H9 (cell line): ENCODE results near the gene MYO3A. TPM values are rescaled to one million over a fixed set of nuclear protein-coding genes. Genes with fewer than 3 reads are reported as not detected.

ENCODE experiments used
- DNase-seq: peaks from one replicate; pipeline ENCODE4 v3.0.0-alpha.2; 2017
- H2AFZ ChIP-seq: one replicate; pipeline ENCODE4 v1.6.1; 2013; ENCODE audit warnings: mild to moderate bottlenecking, low read length, control low read depth, moderate library complexity
- H2AK5ac ChIP-seq: 2 replicates; pipeline ENCODE4 v1.6.1; 2013; ENCODE audit warnings: low read length, control low read depth, mixed read lengths; ENCODE audit not compliant: insufficient read length
- H2BK120ac ChIP-seq: one replicate; pipeline ENCODE4 v1.6.1; 2013; ENCODE audit warnings: low read depth, mild to moderate bottlenecking, low read length, control low read depth, inconsistent platforms; ENCODE audit not compliant: poor library complexity, severe bottlenecking
- H2BK12ac ChIP-seq: 2 replicates; pipeline ENCODE4 v1.6.1; 2013; ENCODE audit warnings: low read length, control low read depth, mixed read lengths, low read depth; ENCODE audit not compliant: insufficient read length
- H2BK15ac ChIP-seq: 2 replicates; pipeline ENCODE4 v1.6.1; 2013; ENCODE audit warnings: low read depth, low read length, control low read depth
- H2BK20ac ChIP-seq: one replicate; pipeline ENCODE4 v1.6.1; 2013; ENCODE audit warnings: low read depth, mild to moderate bottlenecking, low read length, control low read depth, inconsistent platforms; ENCODE audit not compliant: poor library complexity, severe bottlenecking
- H2BK5ac ChIP-seq: 2 replicates; pipeline ENCODE4 v1.6.1; 2013; ENCODE audit warnings: low read length, control low read depth, mixed read lengths; ENCODE audit not compliant: insufficient read length
- H3K14ac ChIP-seq: 2 replicates; pipeline ENCODE4 v1.6.1; 2013; ENCODE audit warnings: low read length, control low read depth; ENCODE audit not compliant: insufficient read depth
- H3K18ac ChIP-seq: 2 replicates; pipeline ENCODE4 v1.6.1; 2013; ENCODE audit warnings: low read depth, mild to moderate bottlenecking, mixed read lengths, low read length, control low read depth; ENCODE audit not compliant: insufficient read length
- H3K23ac ChIP-seq: 2 replicates; pipeline ENCODE4 v1.6.1; 2013; ENCODE audit warnings: low read length, control low read depth, mixed read lengths, low read depth; ENCODE audit not compliant: insufficient read length
- H3K23me2 ChIP-seq: 2 replicates; pipeline ENCODE4 v1.6.1; 2013; ENCODE audit warnings: low read depth, mild to moderate bottlenecking, mixed read lengths, low read length, control low read depth; ENCODE audit not compliant: insufficient read length, poor library complexity, severe bottlenecking
- H3K27ac ChIP-seq: 2 replicates; pipeline ENCODE4 v1.5.1; 2013; ENCODE audit warnings: low read length, control low read depth, mixed read lengths, low read depth; ENCODE audit not compliant: insufficient read length
- H3K27me3 ChIP-seq: 2 replicates; pipeline ENCODE4 v1.6.1; 2013; ENCODE audit warnings: low read length, control low read depth, inconsistent platforms; ENCODE audit not compliant: insufficient read depth
- H3K4ac ChIP-seq: 2 replicates; pipeline ENCODE4 v1.6.1; 2013; ENCODE audit warnings: low read depth, mild to moderate bottlenecking, control low read depth, inconsistent platforms, low read length, moderate library complexity
- H3K4me1 ChIP-seq: 2 replicates; pipeline ENCODE4 v1.6.1; 2013; ENCODE audit warnings: low read length, control low read depth, inconsistent platforms; ENCODE audit not compliant: insufficient read depth
- H3K4me2 ChIP-seq: 2 replicates; pipeline ENCODE4 v1.6.1; 2013; ENCODE audit warnings: low read length, control low read depth, mixed read lengths; ENCODE audit not compliant: insufficient read length, insufficient read depth
- H3K56ac ChIP-seq: 2 replicates; pipeline ENCODE4 v1.6.1; 2013; ENCODE audit warnings: low read depth, mild to moderate bottlenecking, mixed read lengths, low read length, control low read depth; ENCODE audit not compliant: insufficient read length
- H3K79me1 ChIP-seq: 2 replicates; pipeline ENCODE4 v1.6.1; 2013; ENCODE audit warnings: low read depth, mild to moderate bottlenecking, moderate library complexity, low read length, control low read depth, inconsistent platforms; ENCODE audit not compliant: insufficient read depth, poor library complexity, severe bottlenecking
- H3K79me2 ChIP-seq: 2 replicates; pipeline ENCODE4 v1.6.1; 2013; ENCODE audit warnings: low read length, control low read depth, inconsistent platforms; ENCODE audit not compliant: insufficient read depth
- H3K9ac ChIP-seq: 2 replicates; pipeline ENCODE4 v1.6.1; 2013; ENCODE audit warnings: low read length, control low read depth, mixed read lengths; ENCODE audit not compliant: insufficient read length; ENCODE audit errors: extremely low read depth
- H3K9me3 ChIP-seq: one replicate; pipeline ENCODE4 v1.6.1; 2013; ENCODE audit warnings: low read depth, low read length, inconsistent platforms; ENCODE audit not compliant: control insufficient read depth
- H3T11ph ChIP-seq: one replicate; pipeline ENCODE4 v1.6.1; 2013; ENCODE audit warnings: mild to moderate bottlenecking, low read length, control low read depth, inconsistent platforms
- H4K20me1 ChIP-seq: one replicate; pipeline ENCODE4 v1.6.1; 2013; ENCODE audit not compliant: control insufficient read depth, insufficient read length, insufficient read depth
- H4K5ac ChIP-seq: 2 replicates; pipeline ENCODE4 v1.6.1; 2013; ENCODE audit warnings: low read depth, mild to moderate bottlenecking, mixed read lengths, low read length, control low read depth; ENCODE audit not compliant: insufficient read length
- H4K8ac ChIP-seq: replicated peaks from 2 replicates; pipeline ENCODE4 v1.6.1; 2013; ENCODE audit warnings: low read length, control low read depth, mixed read lengths, low read depth; ENCODE audit not compliant: insufficient read length
- H4K91ac ChIP-seq: 2 replicates; pipeline ENCODE4 v1.6.1; 2013; ENCODE audit warnings: low read depth, mild to moderate bottlenecking, moderate library complexity, mixed read lengths, low read length, control low read depth; ENCODE audit not compliant: insufficient read length
- H3K27ac Mint-ChIP-seq, 3 experiments: 2 replicates in 2 of 3; 3 replicates in 1 of 3; pipeline ENCODE4 v1.8.0; 2020 to 2021; ENCODE audit warnings: mixed read lengths in 3 of 3, mild to moderate bottlenecking in 1 of 3, moderate library complexity in 1 of 3
- H3K27me3 Mint-ChIP-seq: 2 replicates; pipeline ENCODE4 v1.8.0; 2021; ENCODE audit warnings: low read depth, mild to moderate bottlenecking, moderate library complexity, mixed read lengths
- H3K36me3 Mint-ChIP-seq, 3 experiments: 2 replicates in 2 of 3; 3 replicates in 1 of 3; pipeline ENCODE4 v1.8.0; 2020 to 2021; ENCODE audit warnings: low read depth in 3 of 3, mixed read lengths in 3 of 3; ENCODE audit not compliant: insufficient read depth in 1 of 3
- H3K4me1 Mint-ChIP-seq, 2 experiments: 2 replicates each; pipeline ENCODE4 v1.8.0; 2020; ENCODE audit warnings: mixed read lengths in 2 of 2
- H3K4me3 Mint-ChIP-seq, 2 experiments: 2 replicates in 1 of 2; 3 replicates in 1 of 2; pipeline ENCODE4 v1.8.0; 2020 to 2021; ENCODE audit warnings: mild to moderate bottlenecking in 2 of 2, mixed read lengths in 2 of 2, moderate library complexity in 1 of 2
- H3K9me3 Mint-ChIP-seq, 2 experiments: 2 replicates in 1 of 2; 3 replicates in 1 of 2; pipeline ENCODE4 v1.8.0; 2020; ENCODE audit warnings: mild to moderate bottlenecking in 2 of 2, mixed read lengths in 2 of 2, moderate library complexity in 1 of 2
- WGBS: extraction: QIAGEN DNeasy Blood & Tissue Kit; methylation state at CpG from one replicate; pipeline ENCODE4 v1.1.7; 2013; ENCODE audit warnings: missing lambda C conversion rate, low lambda C conversion rate, mixed read lengths; ENCODE audit not compliant: insufficient read length; ENCODE audit errors: extremely low coverage; 5-methylcytosine and 5-hydroxymethylcytosine counted together
- total RNA-seq: library from RNA; stranded (reverse); gene quantifications from 2 replicates; pipeline ENCODE4 v1.2.1, GENCODE V29; 2021
- TF ChIP-seq, protein P1 (sequence below): fragments of 200-600 bp; sonication (generic); conservative IDR thresholded peaks from 3 replicates; pipeline ENCODE4 v1.8.0; 2021; ENCODE audit warnings: antibody characterized with exemption, mild to moderate bottlenecking

The MYO3A gene
- total RNA-seq, 1 experiment from 2014 or later = 4.3 TPM

DNA sequence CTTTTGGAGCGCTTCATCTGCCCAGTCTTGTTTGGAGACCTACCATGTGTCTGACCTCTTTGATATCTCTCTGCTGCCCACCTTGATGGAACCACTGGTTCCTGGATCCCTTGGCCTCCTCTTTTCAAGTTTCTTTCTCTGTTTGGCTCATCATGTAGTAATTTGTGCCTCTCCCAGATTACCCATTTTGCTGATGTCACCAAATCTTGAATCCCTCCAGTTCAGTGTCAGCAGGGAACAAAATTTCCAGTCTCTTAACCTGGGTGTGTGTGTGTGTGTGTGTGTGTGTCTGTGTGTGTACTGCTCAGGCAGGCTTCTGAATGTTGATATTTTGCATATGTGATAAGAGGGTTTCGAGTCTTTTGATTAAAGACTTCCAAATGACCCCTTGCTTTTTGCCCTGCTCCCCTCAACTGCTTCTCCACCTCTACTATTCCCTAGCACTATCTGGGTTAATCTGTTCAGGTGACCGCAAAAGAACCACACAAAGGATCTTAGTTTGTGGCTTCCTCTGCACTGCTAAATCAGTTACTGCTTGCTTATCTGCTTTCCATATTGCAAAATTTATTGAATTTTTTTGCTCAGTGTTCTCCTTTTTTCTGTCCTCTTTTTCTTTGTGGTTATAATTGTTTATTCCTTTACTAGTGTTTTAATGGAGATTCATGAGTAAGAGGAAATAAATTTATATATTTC, 25.7 kb downstream of the MYO3A start:
- Histone ChIP-seq H3K18ac (no peak overlapping the region), H2BK20ac (no peak overlapping the region), H3K14ac (no peak overlapping the region), H4K91ac (no peak overlapping the region), H3K27me3 (no peaks in the 10 kb centered on the region), H4K8ac (no peak overlapping the region), H3K27ac (no peak overlapping the region), H3K4me2 (no peak overlapping the region), H2BK5ac (no peak overlapping the region), H3K23ac (no peak overlapping the region), H4K20me1 (no peaks in the 10 kb centered on the region), H3K79me2 (no peaks in the 10 kb centered on the region), H2BK120ac (no peak overlapping the region), H2AFZ (no peak overlapping the region), H3K79me1 (no peaks in the 10 kb centered on the region), H3K4me1 (no peaks in the 10 kb centered on the region), H2BK12ac (no peak overlapping the region), H3K4ac (no peak overlapping the region), H4K5ac (no peak overlapping the region), H3T11ph (no peak overlapping the region), H3K9ac (no peak overlapping the region), H3K9me3 (no peaks in the 10 kb centered on the region), H2AK5ac (no peak overlapping the region), H3K23me2 (no peaks in the 10 kb centered on the region), H2BK15ac (no peak overlapping the region), H3K56ac (no peak overlapping the region)
- peaks cover 8 to 16% of the 10 kb centered on the region in 2 experiments for H3K9me3 Mint-ChIP-seq
- WGBS = no CpG with 5 or more reads among the region's 3 CpGs
- DNase-seq = no peak
- H3K4me1 Mint-ChIP-seq = peaks cover 0 to 4% of the 10 kb centered on the region in 2 experiments; a peak in 1 of 4 replicates
- H3K27ac Mint-ChIP-seq = no peak overlapping the region
- H3K36me3 Mint-ChIP-seq = peaks cover 7 to 22% (median 14%) of the 10 kb centered on the region in 3 experiments
- TF ChIP-seq, protein P1, sequence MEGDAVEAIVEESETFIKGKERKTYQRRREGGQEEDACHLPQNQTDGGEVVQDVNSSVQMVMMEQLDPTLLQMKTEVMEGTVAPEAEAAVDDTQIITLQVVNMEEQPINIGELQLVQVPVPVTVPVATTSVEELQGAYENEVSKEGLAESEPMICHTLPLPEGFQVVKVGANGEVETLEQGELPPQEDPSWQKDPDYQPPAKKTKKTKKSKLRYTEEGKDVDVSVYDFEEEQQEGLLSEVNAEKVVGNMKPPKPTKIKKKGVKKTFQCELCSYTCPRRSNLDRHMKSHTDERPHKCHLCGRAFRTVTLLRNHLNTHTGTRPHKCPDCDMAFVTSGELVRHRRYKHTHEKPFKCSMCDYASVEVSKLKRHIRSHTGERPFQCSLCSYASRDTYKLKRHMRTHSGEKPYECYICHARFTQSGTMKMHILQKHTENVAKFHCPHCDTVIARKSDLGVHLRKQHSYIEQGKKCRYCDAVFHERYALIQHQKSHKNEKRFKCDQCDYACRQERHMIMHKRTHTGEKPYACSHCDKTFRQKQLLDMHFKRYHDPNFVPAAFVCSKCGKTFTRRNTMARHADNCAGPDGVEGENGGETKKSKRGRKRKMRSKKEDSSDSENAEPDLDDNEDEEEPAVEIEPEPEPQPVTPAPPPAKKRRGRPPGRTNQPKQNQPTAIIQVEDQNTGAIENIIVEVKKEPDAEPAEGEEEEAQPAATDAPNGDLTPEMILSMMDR = no peak
- H3K4me3 Mint-ChIP-seq = no peak overlapping the region
- no peaks in the 10 kb centered on the region for H3K27me3 Mint-ChIP-seq
